GM12878 (cell line): Measurements from ENCODE around the gene HYAL1. TPM values are rescaled to one million over a fixed set of nuclear protein-coding genes. Genes with fewer than 3 reads are reported as not detected.

Experiments used
- ATAC-seq: fragments of 200-7000 bp; cut with Tn5 transposase; 3 replicates; pipeline ENCODE4 v1.9.1; 2020; ENCODE audit warnings: mild to moderate bottlenecking, moderate library complexity
- BruUV-seq: library from RNA; stranded (reverse); fragments of 400-500 nt; replicated peaks from 2 replicates; lab custom pipeline; 2021; lab: Mats Ljungman, UMichigan
- CTCF ChIA-PET: fragments of 300-600 bp; sonication (Branson Sonifier 250); formaldehyde crosslinking; extraction: SDS; loops from one replicate; lab custom pipeline; 2021; ENCODE audit warnings: inconsistent platforms; lab: Yijun Ruan, JAX
- POLR2A ChIA-PET: fragments of 350-600 bp; formaldehyde crosslinking; extraction: SDS; loops from one replicate; lab custom pipeline; 2021; ENCODE audit warnings: inconsistent platforms; lab: Charles Lee
- RAD21 ChIA-PET: fragments of 300-600 bp; sonication (Branson Sonifier 250); formaldehyde crosslinking; loops from one replicate; lab custom pipeline; 2023; ENCODE audit warnings: antibody characterized with exemption; ENCODE audit not compliant: unreplicated experiment; lab: Charles Lee
- SMC1A ChIA-PET: fragments of 300-600 bp; sonication (Branson Sonifier 250); formaldehyde crosslinking; loops from one replicate; lab custom pipeline; 2023; ENCODE audit not compliant: unreplicated experiment, uncharacterized antibody; lab: Charles Lee
- DNase-seq: peaks from one replicate; pipeline ENCODE4 v3.0.0-alpha.2; 2011; ENCODE audit warnings: low read depth, low spot score
- FAIRE-seq: peaks from 3 replicates; lab custom pipeline; 2011; peaks lifted over from hg19 to GRCh38; lab: Jason Lieb, UNC
- H2AFZ ChIP-seq: 2 replicates; pipeline ENCODE4 v1.6.0; 2011; ENCODE audit warnings: low read depth, low read length, control low read depth; ENCODE audit not compliant: control insufficient read depth
- H3K27ac ChIP-seq: 2 replicates; pipeline ENCODE4 v1.5.1; 2011; ENCODE audit warnings: control low read depth; ENCODE audit not compliant: control insufficient read depth, insufficient read depth
- H3K27me3 ChIP-seq, 2 experiments: replicated peaks in 1 of 2; 2 replicates each; pipeline versions ENCODE4 v1.6.0 to v1.6.1; 2011; ENCODE audit warnings: low read length in 1 of 2; ENCODE audit not compliant: control insufficient read depth in 2 of 2, insufficient read depth in 2 of 2
- H3K36me3 ChIP-seq, 2 experiments: 2 replicates each; pipeline ENCODE4 v1.5.1; 2011; ENCODE audit warnings: low read length in 1 of 2; ENCODE audit not compliant: control insufficient read depth in 2 of 2, insufficient read depth in 2 of 2
- H3K4me1 ChIP-seq: 2 replicates; pipeline ENCODE4 v1.6.1; 2011; ENCODE audit warnings: mild to moderate bottlenecking, low read length, moderate library complexity, mixed read lengths; ENCODE audit not compliant: control insufficient read depth, insufficient read depth
- H3K4me2 ChIP-seq: 2 replicates; pipeline ENCODE4 v1.6.0; 2011; ENCODE audit warnings: control low read depth; ENCODE audit not compliant: control insufficient read depth, insufficient read depth
- H3K4me3 ChIP-seq: fragments of 200-600 bp; sonication (generic); 2 replicates; pipeline ENCODE4 v1.5.1; 2016
- H3K79me2 ChIP-seq: 2 replicates; pipeline ENCODE4 v1.6.0; 2011; ENCODE audit warnings: low read length; ENCODE audit not compliant: control insufficient read depth, insufficient read depth
- H3K9ac ChIP-seq: 2 replicates; pipeline ENCODE4 v1.8.0; 2011; ENCODE audit warnings: low read length, control low read depth, mixed read lengths; ENCODE audit not compliant: control insufficient read depth, insufficient read depth
- H3K9me3 ChIP-seq: replicated peaks from 3 replicates; pipeline ENCODE4 v1.5.1; 2011; ENCODE audit warnings: mild to moderate bottlenecking, low read length; ENCODE audit not compliant: control insufficient read depth, insufficient read depth
- H4K20me1 ChIP-seq: 2 replicates; pipeline ENCODE4 v1.6.0; 2011; ENCODE audit not compliant: control insufficient read depth, insufficient read depth
- CEBPB ChIP-seq, 2 experiments: fragments of 150-350 bp in 1 of 2; IDR thresholded peaks; 2 replicates each; pipeline ENCODE4 v1.6.1; 2012 to 2014; ENCODE audit warnings: low read depth in 2 of 2, low read length in 2 of 2, borderline replicate concordance in 1 of 2, inconsistent platforms in 1 of 2
- MLLT1 ChIP-seq: fragments of 450-650 bp; IDR thresholded peaks from 2 replicates; pipeline ENCODE4 v1.6.1; 2016; ENCODE audit warnings: mild to moderate bottlenecking
- NFYA ChIP-seq: IDR thresholded peaks from 2 replicates; pipeline ENCODE4 v1.6.1; 2011; ENCODE audit warnings: low read depth, mild to moderate bottlenecking, low read length, improper control_type of control experiment, borderline replicate concordance
- SKIL ChIP-seq: fragments of 450-650 bp; IDR thresholded peaks from 2 replicates; pipeline ENCODE4 v1.6.1; 2017; ENCODE audit warnings: mild to moderate bottlenecking, low read depth, inconsistent platforms; ENCODE audit not compliant: poor library complexity, severe bottlenecking
- SMARCA5 ChIP-seq: fragments of 450-650 bp; IDR thresholded peaks from 2 replicates; pipeline ENCODE4 v1.6.1; 2017; ENCODE audit warnings: mild to moderate bottlenecking
- STAT3 ChIP-seq: IDR thresholded peaks from 2 replicates; pipeline ENCODE4 v1.6.1; 2011; ENCODE audit warnings: low read depth, low read length, improper control_type of control experiment
- WGBS: methylation state at CpG from one replicate; pipeline ENCODE4 v1.1.6; 2016; ENCODE audit warnings: low lambda C conversion rate; ENCODE audit not compliant: insufficient replicate concordance, insufficient coverage; ENCODE audit errors: missing lambda C conversion rate; 5-methylcytosine and 5-hydroxymethylcytosine counted together
- in situ Hi-C: fragments of 300-500 bp; cut with MboI; formaldehyde crosslinking; loops from 9 replicates; pipeline ENCODE4 v1.14.3; 2018; ENCODE audit warnings: mixed read lengths
- intact Hi-C: fragments of 100-400 bp; cut with micrococcal nuclease; formaldehyde crosslinking; loops from one replicate; pipeline ENCODE4 v1.14.2; 2022; ENCODE audit not compliant: unreplicated experiment
- polyA plus RNA-seq, 11 experiments: library from polyadenylated mRNA; depleted of rRNA in 4 of 11; unstranded in 6 of 11; stranded (reverse) in 5 of 11; fragments of >200 nt; fragmentation: Nextera tagmentation in 4 of 11; fragmentation: Illumina TruSeq in 1 of 11; extraction: Ambion mirVana in 4 of 11; extraction: Trizol in 1 of 11; gene quantifications; 1 replicate in 1 of 11; 2 replicates in 10 of 11; pipeline versions ENCODE4 v1.2.1 to v1.2.3, GENCODE V29; 2011 to 2016; ENCODE audit warnings: inconsistent platforms in 2 of 11, missing spikeins in 2 of 11, low read depth in 1 of 11
- total RNA-seq, 4 experiments: library from RNA; depleted of rRNA in 3 of 4; stranded (reverse); fragments of >200 nt in 3 of 4; fragmentation: Illumina TruSeq in 1 of 4; extraction: Trizol in 1 of 4; gene quantifications; 2 replicates each; pipeline versions ENCODE4 v1.2.1 to v1.2.3, GENCODE V29; 2013 to 2021
- TF ChIP-seq, protein P1 (sequence below): fragments of 450-650 bp; IDR thresholded peaks from 2 replicates; pipeline ENCODE4 v1.6.1; 2016; ENCODE audit warnings: mild to moderate bottlenecking

The HYAL1 gene
- total and polyA plus RNA-seq, 10 of the 15 experiments (the other 5 are each of a cell fraction or from before 2014, with no cell fraction given): 0.04 to 0.55 (median 0.18) TPM; not detected in 2

GRCh38 chr3:50322115-50322385, 18.7 kb upstream of the HYAL1 start:
- CTCF ChIA-PET: interaction anchor here (0.7 to 5.1 kb wide), 5 partner anchors 14 to 96 kb away, joined by 3 to 72 read pairs (median 3); partner anchors contain the start of genes HYAL3, NAA80 and RASSF1
- FAIRE-seq (no peak), ATAC-seq (no peak), DNase-seq (no peak)
- SMC1A ChIA-PET: interaction anchor here (1.2 kb wide), 1 partner anchor 15 kb away, joined by 3 read pairs; no protein-coding TSS in a partner anchor
- RAD21 ChIA-PET: interaction anchor here (1.0 to 1.2 kb wide), 2 partner anchors 15 to 30 kb away, joined by 3 read pairs; partner anchors contain the start of gene IFRD2
- no peaks in the 10 kb centered on the region for H4K20me1 ChIP-seq
- 81% methylated on average over 11 of the region's 14 CpGs for WGBS
- H3K4me1 ChIP-seq: peaks cover 17% of the 10 kb centered on the region
- no peaks in the 10 kb centered on the region for H3K27me3 ChIP-seq
- BruUV-seq: no TSS peak
- intact Hi-C loops (no loop called here), in situ Hi-C loops (no loop called here)
- peaks cover 10% of the 10 kb centered on the region for H3K79me2 ChIP-seq
- H3K9me3 ChIP-seq: no peaks in the 10 kb centered on the region
- peak overlapping the region; percentile 64 for H3K4me2 ChIP-seq
- H3K27ac ChIP-seq: peak overlapping the region; percentile 8; the same call in 1 of the 2 replicates
- H3K36me3 ChIP-seq: peaks cover 2 to 4% of the 10 kb centered on the region in 2 experiments; a peak in 2 of 4 replicates
- H3K9ac ChIP-seq: peak overlapping the region; percentile 20; the same call in 1 of the 2 replicates
- POLR2A ChIA-PET: interaction anchor here (1.2 to 2.0 kb wide), 3 partner anchors 12 to 23 kb away, joined by 3 to 12 read pairs (median 8); partner anchors contain the start of genes HYAL3 and NAA80
- H2AFZ ChIP-seq: peak overlapping the region; percentile 92
- TF ChIP-seq SMARCA5 (0 out of 2 replicates have a peak, but pooled peaks have one; percentile 13), STAT3 (no peak), NFYA (no peak)
- H3K4me3 ChIP-seq: peak overlapping the region; percentile 70

- peak; percentile 87 for FAIRE-seq
- H4K20me1 ChIP-seq: no peaks in the 10 kb centered on the region
- SMC1A ChIA-PET: interaction anchor here (1.2 kb wide), 1 partner anchor 16 kb away, joined by 3 read pairs; no protein-coding TSS in a partner anchor
- TF ChIP-seq MLLT1 (peak; percentile 88), SKIL (peak; percentile 98), CEBPB (IDR thresholded peaks at IDR 0.05; ENCODE audit: borderline replicate concordance in 1 of 2, low read depth in 2 of 2, low read length in 2 of 2) (no peak)
- TF ChIP-seq, protein P1, sequence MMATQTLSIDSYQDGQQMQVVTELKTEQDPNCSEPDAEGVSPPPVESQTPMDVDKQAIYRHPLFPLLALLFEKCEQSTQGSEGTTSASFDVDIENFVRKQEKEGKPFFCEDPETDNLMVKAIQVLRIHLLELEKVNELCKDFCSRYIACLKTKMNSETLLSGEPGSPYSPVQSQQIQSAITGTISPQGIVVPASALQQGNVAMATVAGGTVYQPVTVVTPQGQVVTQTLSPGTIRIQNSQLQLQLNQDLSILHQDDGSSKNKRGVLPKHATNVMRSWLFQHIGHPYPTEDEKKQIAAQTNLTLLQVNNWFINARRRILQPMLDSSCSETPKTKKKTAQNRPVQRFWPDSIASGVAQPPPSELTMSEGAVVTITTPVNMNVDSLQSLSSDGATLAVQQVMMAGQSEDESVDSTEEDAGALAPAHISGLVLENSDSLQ: peak; percentile 10; the same call in 1 of the 2 replicates
These were observed 18.2 kb upstream of the HYAL1 start for GRCh38 chr3:50321336-50322114.

More at GRCh38 chr3:50321336-50322114, 18.2 kb upstream of the HYAL1 start:
- in situ Hi-C loops (no loop called here), intact Hi-C loops (loop anchor here (1.0 kb wide), 1 partner anchor 22 kb away; the partner anchor contains the start of genes HYAL3 and NAA80)
- Histone ChIP-seq H3K9ac (peak overlapping the region; percentile 83), H2AFZ (peak overlapping the region; percentile 92), H3K79me2 (peaks cover 5% of the 10 kb centered on the region), H3K27ac (peak overlapping the region; percentile 88), H3K4me1 (peaks cover 22% of the 10 kb centered on the region), H3K4me3 (peak overlapping the region; percentile 70), H3K36me3 (peaks cover 2 to 4% of the 10 kb centered on the region in 2 experiments; a peak in 2 of 4 replicates), H3K27me3 (no peaks in the 10 kb centered on the region), H3K9me3 (no peaks in the 10 kb centered on the region), H3K4me2 (peak overlapping the region; percentile 64)
- 4% methylated on average over 53 of the region's 59 CpGs for WGBS
- ChIA-PET POLR2A (interaction anchor here (0.5 to 2.0 kb wide), 4 partner anchors 15 to 1732 kb away, joined by 3 to 12 read pairs (median 6); partner anchors contain the start of genes HYAL3 and NAA80), RAD21 (interaction anchor here (0.6 to 1.6 kb wide), 7 partner anchors 15 to 215 kb away, joined by 3 to 6 read pairs (median 3); partner anchors contain the start of genes HYAL3, IFRD2 and NAA80), CTCF (interaction anchor here (0.5 to 5.1 kb wide), 7 partner anchors 15 to 95 kb away, joined by 3 to 72 read pairs (median 3); partner anchors contain the start of genes HYAL3, NAA80 and RASSF1)
- DNase-seq (peak; percentile 42), ATAC-seq (peak; percentile 91)
- BruUV-seq: no TSS peak
